Breast epithelium (tissue), 4 donors: Measurements from ENCODE around the gene ADORA3. TPM values are rescaled to one million over a fixed set of nuclear protein-coding genes. Genes with fewer than 3 reads are reported as not detected.

Source experiments
- DNase-seq, 2 donors: peaks; one replicate each; pipeline ENCODE4 v3.0.0-alpha.2; 2019; ENCODE audit warnings: low spot score in 2 of 2
- H3K27ac ChIP-seq, 2 donors: fragments of 200-600 bp; sonication (generic) in 1 of 2; one replicate each; pipeline ENCODE4 v1.5.1; 2016 to 2019; ENCODE audit warnings: mild to moderate bottlenecking in 1 of 2
- H3K27me3 ChIP-seq, 2 donors: fragments of 200-600 bp; sonication (generic) in 1 of 2; one replicate each; pipeline versions ENCODE4 v1.5.1 to v1.6.0; 2017 to 2019; ENCODE audit warnings: control low read depth in 1 of 2, mild to moderate bottlenecking in 1 of 2
- H3K36me3 ChIP-seq: fragments of 200-600 bp; one replicate; pipeline ENCODE4 v1.5.1; 2019
- H3K4me1 ChIP-seq, 2 donors: fragments of 200-600 bp; sonication (generic); one replicate each; pipeline ENCODE4 v1.5.1; 2016 to 2019; ENCODE audit warnings: control low read depth in 1 of 2
- H3K4me3 ChIP-seq, 3 donors: fragments of 200-600 bp; sonication (generic); 1 replicate in 2 of 3; 2 replicates in 1 of 3; pipeline ENCODE4 v1.5.1; 2016 to 2019; ENCODE audit warnings: mild to moderate bottlenecking in 3 of 3, moderate library complexity in 2 of 3
- H3K9me3 ChIP-seq, 2 donors: fragments of 200-600 bp; sonication (generic) in 1 of 2; one replicate each; pipeline ENCODE4 v1.5.1; 2016 to 2019; ENCODE audit warnings: control low read depth in 1 of 2
- POLR2A ChIP-seq: fragments of 450-650 bp; IDR thresholded peaks from one replicate; pipeline ENCODE4 v1.6.1; 2016; ENCODE audit warnings: antibody characterized with exemption, mild to moderate bottlenecking, moderate library complexity
- POLR2AphosphoS5 ChIP-seq, 3 donors: sonication (generic); formaldehyde crosslinking; IDR thresholded peaks; one replicate each; pipeline ENCODE4 v1.6.1; 2017; ENCODE audit warnings: antibody characterized with exemption in 3 of 3
- intact Hi-C: fragments of 100-400 bp; cut with DNase I; formaldehyde crosslinking; loops from one replicate; pipeline ENCODE4 v1.15.1; 2023; ENCODE audit warnings: low total_unique reads
- total RNA-seq, 3 donors: library from RNA; depleted of rRNA; stranded (reverse); fragments of >200 nt; gene quantifications; one replicate each; pipeline ENCODE4 v1.1.0, GENCODE V29; 2016
- TF ChIP-seq, protein P1 (sequence below), 3 donors: fragments of 450-650 bp; IDR thresholded peaks; one replicate each; pipeline ENCODE4 v1.5.1; 2016 to 2017; ENCODE audit warnings: antibody characterized with exemption in 3 of 3, mild to moderate bottlenecking in 3 of 3, moderate library complexity in 3 of 3

The ADORA3 gene
- total RNA-seq, 3 donors from 2014 or later: 9.5 to 13.8 (median 13.2) TPM

- Histone ChIP-seq H3K4me3 (no peak overlapping the region), H3K9me3 (no peaks in the 10 kb centered on the region), H3K4me1 (no peaks in the 10 kb centered on the region), H3K27me3 (no peaks in the 10 kb centered on the region), H3K36me3 (no peaks in the 10 kb centered on the region), H3K27ac (no peak overlapping the region)
- DNase-seq: no peak
- no peak for TF ChIP-seq POLR2A
- no peak for TF ChIP-seq POLR2AphosphoS5 (IDR thresholded peaks at IDR 0.05)
- TF ChIP-seq, protein P1, sequence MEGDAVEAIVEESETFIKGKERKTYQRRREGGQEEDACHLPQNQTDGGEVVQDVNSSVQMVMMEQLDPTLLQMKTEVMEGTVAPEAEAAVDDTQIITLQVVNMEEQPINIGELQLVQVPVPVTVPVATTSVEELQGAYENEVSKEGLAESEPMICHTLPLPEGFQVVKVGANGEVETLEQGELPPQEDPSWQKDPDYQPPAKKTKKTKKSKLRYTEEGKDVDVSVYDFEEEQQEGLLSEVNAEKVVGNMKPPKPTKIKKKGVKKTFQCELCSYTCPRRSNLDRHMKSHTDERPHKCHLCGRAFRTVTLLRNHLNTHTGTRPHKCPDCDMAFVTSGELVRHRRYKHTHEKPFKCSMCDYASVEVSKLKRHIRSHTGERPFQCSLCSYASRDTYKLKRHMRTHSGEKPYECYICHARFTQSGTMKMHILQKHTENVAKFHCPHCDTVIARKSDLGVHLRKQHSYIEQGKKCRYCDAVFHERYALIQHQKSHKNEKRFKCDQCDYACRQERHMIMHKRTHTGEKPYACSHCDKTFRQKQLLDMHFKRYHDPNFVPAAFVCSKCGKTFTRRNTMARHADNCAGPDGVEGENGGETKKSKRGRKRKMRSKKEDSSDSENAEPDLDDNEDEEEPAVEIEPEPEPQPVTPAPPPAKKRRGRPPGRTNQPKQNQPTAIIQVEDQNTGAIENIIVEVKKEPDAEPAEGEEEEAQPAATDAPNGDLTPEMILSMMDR (IDR thresholded peaks at IDR 0.05): no peak
- intact Hi-C loops: no loop called here
Observed at GRCh38 chr1:111542187-111542586, 38.8 kb upstream of the ADORA3 start.

DNA sequence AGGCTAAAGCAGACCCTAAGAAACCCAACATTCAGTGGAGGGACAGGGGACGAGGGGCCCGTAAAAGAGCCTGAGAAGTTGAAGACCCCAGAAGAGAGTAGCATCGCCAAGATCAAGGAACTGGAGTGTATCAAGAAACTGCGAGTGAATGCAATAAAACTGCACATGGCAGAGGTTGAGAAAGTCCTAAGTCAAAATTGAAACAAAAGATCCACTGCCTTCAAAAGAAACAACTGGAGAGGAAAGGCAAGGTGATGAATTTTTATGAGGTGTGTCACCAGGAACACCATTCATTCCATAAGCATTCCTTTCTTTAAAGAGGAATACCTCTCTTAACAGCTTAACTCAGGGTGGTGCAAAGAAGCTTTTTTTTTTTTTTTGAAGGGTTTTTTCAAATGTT is 38.3 kb upstream of the ADORA3 start:
- Histone ChIP-seq H3K9me3 (no peaks in the 10 kb centered on the region), H3K4me3 (no peak overlapping the region), H3K27me3 (no peaks in the 10 kb centered on the region), H3K36me3 (no peaks in the 10 kb centered on the region), H3K27ac (no peak overlapping the region), H3K4me1 (no peaks in the 10 kb centered on the region)
- TF ChIP-seq POLR2AphosphoS5 (IDR thresholded peaks at IDR 0.05) (no peak), POLR2A (no peak)
- TF ChIP-seq, protein P1 (IDR thresholded peaks at IDR 0.05): no peak
- DNase-seq: no peak
- intact Hi-C loops: no loop called here

DNA sequence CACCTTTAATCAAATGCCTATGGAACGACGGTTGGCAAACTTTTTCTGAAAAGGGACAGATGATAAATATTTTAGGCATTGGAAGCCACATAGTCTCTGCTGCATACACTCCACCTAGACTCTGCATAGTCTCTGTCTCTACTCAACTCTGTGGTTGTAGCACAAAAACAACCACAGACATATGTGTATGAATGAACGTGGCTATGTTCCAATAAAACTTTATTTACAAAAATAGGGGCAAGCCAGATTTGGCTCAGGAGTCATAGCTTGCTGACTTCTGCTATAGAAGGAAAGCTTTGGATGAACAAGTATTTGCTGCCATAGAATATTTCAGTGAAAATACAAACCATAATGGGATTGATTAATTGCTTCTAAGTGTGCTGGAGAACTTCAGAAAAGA is 37.5 kb upstream of the ADORA3 start:
- no peaks in the 10 kb centered on the region for H3K9me3 ChIP-seq
- no peaks in the 10 kb centered on the region for H3K27me3 ChIP-seq
- no peak overlapping the region for H3K27ac ChIP-seq
- DNase-seq: no peak
- no peaks in the 10 kb centered on the region for H3K4me1 ChIP-seq
- H3K4me3 ChIP-seq: no peak overlapping the region
- intact Hi-C loops: no loop called here
- TF ChIP-seq POLR2A (no peak), POLR2AphosphoS5 (IDR thresholded peaks at IDR 0.05) (no peak)
- TF ChIP-seq, protein P1 (IDR thresholded peaks at IDR 0.05): no peak
- H3K36me3 ChIP-seq: no peaks in the 10 kb centered on the region

- DNase-seq: no peak
- Histone ChIP-seq H3K4me1 (no peaks in the 10 kb centered on the region), H3K36me3 (no peaks in the 10 kb centered on the region)
Observed at GRCh38 chr1:111538343-111539025, 35.1 kb upstream of the ADORA3 start.

More at GRCh38 chr1:111538343-111539025, 35.1 kb upstream of the ADORA3 start:
- no peak overlapping the region for H3K4me3 ChIP-seq
- intact Hi-C loops: loop anchor here (2.0 to 5.0 kb wide), 2 partner anchors 60 to 784 kb away; no protein-coding TSS in a partner anchor
- no peak overlapping the region for H3K27ac ChIP-seq
- H3K9me3 ChIP-seq: no peaks in the 10 kb centered on the region
- no peaks in the 10 kb centered on the region for H3K27me3 ChIP-seq
- TF ChIP-seq, protein P1 (IDR thresholded peaks at IDR 0.05): no peak
- TF ChIP-seq POLR2AphosphoS5 (IDR thresholded peaks at IDR 0.05): no peak
- TF ChIP-seq POLR2A: no peak
